Endometrial microvascular endothelial cells (primary cell): ENCODE data around the gene TDRD6. TPM values are rescaled to one million over a fixed set of nuclear protein-coding genes. Genes with fewer than 3 reads are reported as not detected.
"Not testable (repeated sequence)": the region's sequence is repeated elsewhere in the genome, so short reads cannot be mapped to it uniquely, and the experiment has no call there.

ENCODE experiments used
- in situ Hi-C: cut with HindIII; loops from 2 replicates; pipeline ENCODE4 v1.10.0; 2017; ENCODE audit warnings: low sequenced_read_pairs, low pct_unique_long_range_greater_than_20kb; ENCODE audit errors: inconsistent ontology term
- total RNA-seq: library from RNA; depleted of rRNA; stranded (reverse); fragments of >200 nt; gene quantifications from one replicate; pipeline ENCODE4 v1.2.3, GENCODE V29; 2015; ENCODE audit errors: inconsistent ontology term

Gene TDRD6
- total RNA-seq, 1 donor from 2014 or later = not detected

DNA sequence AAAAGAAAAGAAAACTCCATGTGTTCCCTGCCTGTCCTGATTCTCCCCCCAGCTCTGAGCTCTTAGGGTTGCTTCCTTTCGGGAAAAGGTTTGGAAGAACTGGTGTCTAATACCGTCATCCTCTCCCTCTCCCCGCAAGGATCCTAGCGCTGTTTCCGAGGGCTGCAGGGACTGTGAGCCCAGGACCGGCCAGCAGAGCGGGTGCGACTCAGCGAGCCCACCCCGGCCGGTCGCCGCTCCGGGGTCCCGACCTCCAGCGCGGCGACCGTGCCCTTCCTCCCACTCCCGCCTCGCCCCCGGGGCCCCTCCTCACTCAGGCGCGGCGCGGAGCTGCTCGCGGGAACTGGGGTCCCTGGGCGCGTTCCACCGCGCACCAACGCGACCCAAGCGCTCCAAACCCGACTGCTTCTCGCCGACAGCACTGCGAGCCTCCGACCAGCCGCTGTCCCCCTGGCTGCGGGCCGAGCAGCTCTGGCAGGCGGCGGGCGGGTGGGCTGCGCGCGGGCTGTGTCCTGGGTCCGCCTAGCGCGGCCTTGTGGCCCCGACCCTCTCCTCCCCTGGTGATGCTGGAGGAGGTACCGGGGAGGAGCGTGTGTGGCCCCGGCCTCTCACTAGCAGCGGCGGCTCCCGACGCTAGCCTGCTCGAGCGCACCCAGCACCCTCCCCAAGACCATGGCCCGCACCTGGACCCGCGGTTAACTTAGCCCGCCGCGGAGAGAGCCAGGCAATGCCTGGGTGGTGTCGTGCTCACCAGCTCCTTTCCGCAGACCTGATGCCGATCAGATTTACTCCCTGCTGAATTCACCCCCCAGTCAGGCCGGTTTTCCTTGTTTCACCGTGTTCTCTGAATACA is 47.4 kb downstream of the TDRD6 start, which contains the start of gene PLA2G7:
TSS of gene PLA2G7 (minus strand) at position 509 of the 853 bp plus-strand sequence. CDS start 12,484 bp downstream, outside the sequence.
- in situ Hi-C loops = no loop called here

DNA sequence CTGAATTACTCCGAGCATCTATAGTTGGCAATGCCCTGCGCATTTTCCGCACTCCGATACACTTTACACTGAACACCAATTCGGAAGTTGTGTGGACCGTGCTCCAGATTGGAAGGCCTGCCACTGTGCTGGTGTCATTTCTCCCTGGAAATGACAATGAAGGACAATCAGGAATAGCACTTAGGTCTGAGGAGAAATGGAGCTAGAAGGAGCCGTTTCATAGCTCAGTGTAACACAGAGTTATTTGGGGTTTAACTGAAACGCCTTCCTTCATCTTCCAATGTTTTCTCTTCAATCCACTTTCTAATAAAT is 48.0 kb downstream of the TDRD6 start:
- in situ Hi-C loops = no loop called here

DNA sequence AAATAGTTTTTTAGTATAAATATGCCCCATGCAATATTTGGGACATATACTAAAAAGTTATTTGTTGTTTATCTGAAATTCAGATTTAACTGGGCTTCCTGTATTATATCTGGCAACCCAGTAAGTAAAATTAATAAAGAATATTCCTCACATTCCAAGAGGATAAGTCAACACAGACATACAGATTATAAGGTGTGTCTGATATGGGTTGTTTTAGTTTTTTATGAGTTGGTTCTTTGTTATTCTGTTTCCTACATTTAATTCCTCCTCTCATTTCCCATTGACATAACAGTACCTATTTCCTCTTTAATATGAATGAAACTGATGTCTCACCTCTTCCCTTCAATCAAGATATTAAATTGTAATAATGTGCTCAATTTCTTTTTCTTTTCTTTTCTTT is 49.2 kb downstream of the TDRD6 start:
- in situ Hi-C loops = no loop called here

GRCh38 chr6:46741482-46741881 is 53.8 kb downstream of the TDRD6 start:
- in situ Hi-C loops = no loop called here

DNA sequence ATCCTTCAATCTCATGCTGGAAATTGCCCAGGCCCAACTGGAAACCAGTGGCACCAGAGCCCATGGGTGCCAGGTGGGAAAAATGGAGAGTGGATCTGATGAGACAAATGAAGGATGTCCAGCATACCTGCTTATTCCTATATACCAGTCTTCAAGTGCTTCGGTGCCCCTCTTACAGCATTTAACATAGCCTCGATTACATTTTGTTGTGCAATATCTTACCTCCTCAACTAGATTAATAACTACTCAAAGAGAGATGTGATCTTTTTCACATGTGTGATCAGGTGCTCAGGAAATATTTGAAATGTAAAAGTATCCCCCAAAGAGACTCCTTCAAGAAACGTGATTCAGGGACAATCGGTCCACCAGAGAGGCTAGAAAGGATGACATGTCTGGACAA is 54.2 kb downstream of the TDRD6 start:
- in situ Hi-C loops = no loop called here

GRCh38 chr6:46743425-46744158 is 55.9 kb downstream of the TDRD6 start:
- in situ Hi-C loops = no loop called here

DNA sequence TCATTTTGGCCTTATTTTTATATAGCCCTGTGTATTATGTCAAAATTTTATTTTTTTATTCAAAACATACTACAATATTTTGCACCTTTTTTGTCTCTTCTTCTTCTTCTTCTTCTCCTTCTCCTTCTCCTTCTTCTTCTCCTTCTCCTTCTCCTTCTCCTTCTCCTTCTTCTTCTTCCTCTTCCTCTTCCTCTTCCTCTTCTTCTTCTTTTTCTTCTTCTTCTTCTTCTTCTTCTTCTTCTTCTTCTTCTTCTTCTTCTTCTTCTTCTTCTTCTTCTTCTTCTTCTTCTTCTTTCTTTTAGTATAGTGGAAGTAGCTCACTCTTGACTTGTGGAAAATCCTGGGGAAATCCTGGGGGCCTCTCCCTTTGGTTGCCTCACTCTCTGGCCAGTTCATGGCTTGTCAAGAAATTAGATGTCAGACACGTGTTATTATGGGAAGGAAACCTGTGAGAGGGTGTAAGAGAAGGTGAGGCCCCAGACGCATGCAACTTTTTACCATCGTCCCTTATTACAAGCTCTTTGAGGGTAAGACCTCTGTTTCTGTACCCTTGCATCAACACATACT is 56.6 kb downstream of the TDRD6 start:
- in situ Hi-C loops = not testable (repeated sequence)

GRCh38 chr6:46745973-46746372 is 58.3 kb downstream of the TDRD6 start:
- in situ Hi-C loops = no loop called here

DNA sequence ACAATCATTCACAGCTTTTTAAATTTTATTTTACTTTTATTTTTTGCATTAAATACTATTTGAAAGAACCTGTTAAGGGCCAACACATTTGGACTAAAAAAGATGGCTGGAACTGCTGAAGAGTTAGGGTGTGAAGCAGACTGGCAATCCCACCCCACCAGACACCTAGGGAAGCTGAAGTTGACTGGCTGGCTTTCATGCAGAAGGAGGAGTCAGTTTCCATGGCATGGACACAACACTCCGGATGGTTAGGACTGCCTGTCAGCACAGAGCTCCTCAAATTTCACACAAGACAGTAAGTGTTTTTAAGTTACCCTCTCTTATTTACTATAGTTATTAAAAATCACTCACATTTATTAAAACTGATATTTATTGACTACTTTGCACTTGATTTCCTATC is 59.0 kb downstream of the TDRD6 start, which contains the start of gene ANKRD66:
TSS of gene ANKRD66 (plus strand) at position 238 of the 400 bp plus-strand sequence. CDS start 5,016 bp downstream, outside the sequence.
- in situ Hi-C loops = no loop called here

DNA sequence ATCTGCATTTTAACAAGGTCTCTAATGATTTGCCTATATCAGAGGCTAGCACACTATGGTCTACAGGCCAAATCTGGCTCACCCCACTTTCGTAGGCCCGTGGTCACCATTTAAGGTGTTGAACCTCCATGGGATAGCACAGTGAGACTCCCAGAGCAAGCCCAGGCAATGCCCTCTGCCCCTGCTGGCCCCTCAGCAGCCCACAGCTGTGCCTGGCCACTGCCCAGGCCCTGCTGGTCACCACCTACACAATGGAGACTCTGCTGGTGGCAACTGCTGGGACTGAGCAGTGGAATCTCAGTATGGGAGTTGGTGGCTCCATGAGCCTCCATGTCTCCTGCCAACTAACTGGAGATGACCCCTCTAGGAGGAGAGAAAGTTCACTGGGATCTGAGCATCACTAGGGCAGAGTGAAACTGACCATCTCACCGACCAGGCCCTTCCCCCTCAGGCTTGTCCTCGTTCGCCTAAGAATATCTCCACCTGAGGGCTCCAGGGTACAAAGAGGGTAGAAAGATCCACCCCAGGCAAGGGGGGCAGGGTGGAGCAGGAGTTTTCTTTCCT is 61.3 kb downstream of the TDRD6 start:
- in situ Hi-C loops = no loop called here

GRCh38 chr6:46749731-46750130 is 62.0 kb downstream of the TDRD6 start:
- in situ Hi-C loops = no loop called here

GRCh38 chr6:46751658-46752057 is 64.0 kb downstream of the TDRD6 start:
- in situ Hi-C loops = no loop called here

Other genes starting within 250 kb of the TDRD6 start
- gene RCAN2, start 196.4 kb upstream of the TDRD6 start, total RNA-seq = 1.4 TPM
- gene CYP39A1, start 35.1 kb upstream of the TDRD6 start, total RNA-seq = 0.09 TPM
- gene SLC25A27, start 34.9 kb upstream of the TDRD6 start, total RNA-seq = 0.46 TPM
- gene PLA2G7, start 47.5 kb downstream of the TDRD6 start, total RNA-seq = not detected
- not detected for gene ANKRD66, start 59.0 kb downstream of the TDRD6 start, total RNA-seq
- not detected for gene MEP1A, start 105.5 kb downstream of the TDRD6 start, total RNA-seq
- gene ADGRF5, start 234.1 kb downstream of the TDRD6 start, total RNA-seq = 98.5 TPM